Stimulated activated CD4-positive, alpha-beta T cell treated with anti-CD3 and anti-CD28 coated beads, Interleukin-1b, Interleukin-23, amount 100 ng/mL, for 24 hours (primary cell): ENCODE data around the gene PGRMC2.
A peak's percentile ranks its signal among the peaks of the same experiment; 100 is the strongest.

Experiments
- DNase-seq, 4 experiments: peaks; one replicate each; pipeline ENCODE4 v3.0.0-alpha.2; 2020; ENCODE audit warnings: low read depth in 4 of 4, low spot score in 1 of 4

PGRMC2 gene, protein sequence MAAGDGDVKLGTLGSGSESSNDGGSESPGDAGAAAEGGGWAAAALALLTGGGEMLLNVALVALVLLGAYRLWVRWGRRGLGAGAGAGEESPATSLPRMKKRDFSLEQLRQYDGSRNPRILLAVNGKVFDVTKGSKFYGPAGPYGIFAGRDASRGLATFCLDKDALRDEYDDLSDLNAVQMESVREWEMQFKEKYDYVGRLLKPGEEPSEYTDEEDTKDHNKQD

DNA sequence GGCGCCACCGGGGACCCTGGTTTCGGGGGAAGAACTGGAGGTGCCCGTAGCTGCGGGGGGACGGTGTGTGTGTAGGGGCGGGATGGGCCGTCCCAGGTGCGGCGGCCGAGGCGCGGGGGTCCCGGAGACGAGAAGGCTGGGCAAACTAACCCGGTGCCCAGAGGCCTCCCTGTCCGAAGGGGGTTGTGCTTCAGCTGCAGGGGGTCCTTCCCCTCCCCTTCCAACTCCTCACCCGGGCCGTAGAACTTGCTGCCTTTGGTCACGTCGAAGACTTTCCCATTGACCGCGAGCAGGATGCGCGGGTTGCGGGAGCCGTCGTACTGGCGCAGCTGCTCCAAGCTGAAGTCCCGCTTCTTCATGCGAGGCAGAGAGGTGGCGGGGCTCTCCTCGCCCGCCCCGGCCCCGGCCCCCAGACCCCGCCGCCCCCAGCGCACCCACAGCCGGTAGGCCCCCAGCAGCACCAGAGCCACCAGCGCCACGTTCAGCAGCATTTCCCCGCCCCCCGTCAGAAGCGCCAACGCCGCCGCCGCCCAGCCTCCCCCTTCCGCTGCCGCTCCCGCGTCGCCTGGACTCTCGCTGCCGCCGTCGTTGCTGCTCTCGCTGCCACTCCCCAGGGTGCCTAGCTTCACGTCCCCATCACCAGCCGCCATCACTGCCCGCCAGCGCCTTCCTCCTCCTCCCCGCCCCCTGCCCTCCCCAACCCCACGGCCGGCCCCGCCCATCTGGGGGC, at the start of gene PGRMC2:
Gene PGRMC2, minus strand, starts transcription at position 673 of the 730 bp plus-strand sequence. Its CDS starts 23 bp downstream, at position 650.
- peak in 1 of 4 experiments; percentile 1 for DNase-seq

DNA sequence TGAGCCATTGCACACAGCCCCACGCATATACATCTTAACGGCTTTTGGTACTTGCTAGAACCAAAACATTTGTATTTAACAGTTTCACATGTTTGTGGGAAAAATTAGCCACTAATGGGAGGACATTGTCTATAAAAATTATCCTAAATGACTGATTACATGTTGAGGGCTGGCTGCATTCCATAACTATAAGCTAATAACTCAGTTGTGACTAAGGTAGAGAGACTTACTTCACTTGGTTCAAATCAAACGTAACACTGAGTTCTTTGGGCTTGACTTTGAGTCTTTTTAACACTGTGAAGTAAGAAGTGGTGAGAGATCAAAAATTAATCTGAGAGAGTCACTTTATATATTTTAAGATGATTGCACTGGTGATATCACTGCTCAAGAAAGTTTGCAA, 47.9 kb upstream of the PGRMC2 start:
- no peak for DNase-seq

DNA sequence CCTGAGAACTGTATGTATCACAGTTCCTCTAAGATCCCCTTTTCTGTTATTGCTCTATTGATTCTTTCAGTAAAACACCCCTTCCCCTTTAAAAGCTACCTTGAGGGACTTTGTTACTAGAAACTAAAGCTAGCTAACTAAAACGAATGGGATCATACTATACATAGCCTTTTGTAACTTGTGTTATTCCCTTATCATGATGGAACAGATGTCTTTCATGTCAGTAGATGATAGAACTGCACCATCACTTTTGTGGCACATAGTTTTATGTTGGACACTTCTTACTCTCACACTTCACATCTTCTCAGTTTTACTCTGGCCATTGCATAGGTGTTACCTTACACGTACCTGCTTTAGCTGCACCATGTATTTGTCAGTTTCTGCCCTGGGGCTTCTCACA, 46.6 kb upstream of the PGRMC2 start:
- no peak for DNase-seq

DNA sequence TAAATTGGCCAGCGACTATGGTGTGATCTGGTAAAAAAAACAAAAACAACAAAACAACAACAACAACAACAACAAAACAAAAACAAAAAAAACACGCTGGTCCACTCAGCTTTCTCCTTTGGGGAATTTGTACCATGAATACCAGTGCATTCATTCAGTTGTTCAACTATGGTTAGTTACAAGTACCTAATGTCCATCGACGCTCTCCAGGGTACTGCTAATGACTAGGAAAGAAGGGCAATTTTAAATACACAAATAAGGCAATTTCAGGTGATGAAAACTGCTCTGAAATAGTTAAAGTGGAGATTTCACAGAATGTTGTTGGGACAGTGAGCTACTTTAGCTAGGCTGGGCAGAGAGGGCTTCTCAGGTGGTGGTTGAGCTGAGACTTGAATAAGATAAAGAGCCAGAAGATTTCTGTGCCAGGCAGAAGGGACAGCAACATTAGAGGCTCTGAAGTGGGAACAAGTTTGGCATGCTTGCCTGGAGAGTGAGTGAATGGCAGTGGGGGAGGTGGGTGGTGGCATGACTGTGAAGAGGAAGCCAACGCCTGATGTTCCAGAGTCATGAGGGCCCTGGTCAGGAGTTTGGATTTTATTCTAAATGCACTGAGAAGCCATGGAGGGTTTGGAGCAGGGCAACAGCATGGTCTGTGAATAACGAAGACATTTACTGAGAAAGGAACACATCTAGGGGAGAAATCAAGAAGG, 45.9 kb upstream of the PGRMC2 start:
- DNase-seq, result no peak

DNA sequence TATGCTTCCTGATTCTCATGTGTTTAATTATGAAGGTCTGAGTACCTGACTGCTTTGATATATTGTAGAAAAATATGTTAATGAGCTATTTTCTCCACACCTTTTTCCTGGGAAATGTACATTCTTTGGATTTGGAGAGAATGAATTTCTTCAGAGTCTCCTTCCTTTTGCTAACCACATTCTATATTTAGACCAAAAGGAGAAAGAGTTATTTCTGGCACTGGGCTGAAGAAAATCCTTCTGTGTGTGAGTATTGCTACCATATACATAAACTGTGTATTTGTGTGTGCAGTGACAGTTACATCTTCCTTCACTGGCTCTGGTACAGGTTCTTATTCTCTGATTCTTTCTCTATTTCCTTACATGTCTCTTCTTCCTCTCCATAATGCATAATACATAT, 44.5 kb upstream of the PGRMC2 start:
- DNase-seq, result no peak

DNA sequence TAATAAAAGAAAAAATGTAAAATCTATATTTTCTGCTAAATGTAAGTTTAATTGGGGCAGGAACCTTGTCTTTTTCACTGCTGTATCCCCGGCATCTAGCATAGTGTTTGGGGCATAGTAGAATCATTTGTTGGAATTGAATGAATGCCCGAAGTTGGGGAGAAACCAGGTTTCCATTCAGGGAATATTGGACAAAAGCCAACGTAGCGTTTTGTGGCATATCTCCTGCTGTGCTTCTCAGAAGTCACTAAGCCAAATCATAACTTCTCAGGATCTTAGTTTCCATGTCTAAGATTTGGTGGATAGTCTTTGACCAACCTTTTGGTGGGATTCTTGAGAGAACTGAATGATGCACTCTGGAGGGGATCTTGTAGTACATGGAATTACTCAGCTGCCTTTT, 42.0 kb upstream of the PGRMC2 start:
- no peak for DNase-seq

DNA sequence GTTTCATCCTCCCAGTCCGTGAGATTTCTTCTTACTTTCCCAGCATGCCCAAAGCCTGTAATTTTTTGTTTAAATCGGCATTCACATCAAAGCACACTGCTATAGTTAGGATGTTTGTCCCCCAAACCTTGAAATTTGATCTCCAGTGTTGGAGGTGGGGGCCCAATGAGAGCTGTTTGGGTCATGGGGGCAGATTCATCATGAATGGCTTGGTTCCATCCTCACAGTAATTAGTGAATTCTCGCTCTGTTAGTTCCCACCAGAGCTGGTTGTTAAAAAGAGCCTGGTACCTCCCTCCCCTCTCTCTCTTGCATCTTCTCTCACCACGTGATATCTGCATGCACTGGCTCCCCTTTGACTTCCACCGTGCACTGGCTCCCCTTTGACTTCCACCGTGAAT, 40.5 kb upstream of the PGRMC2 start:
- DNase-seq, result no peak

DNA sequence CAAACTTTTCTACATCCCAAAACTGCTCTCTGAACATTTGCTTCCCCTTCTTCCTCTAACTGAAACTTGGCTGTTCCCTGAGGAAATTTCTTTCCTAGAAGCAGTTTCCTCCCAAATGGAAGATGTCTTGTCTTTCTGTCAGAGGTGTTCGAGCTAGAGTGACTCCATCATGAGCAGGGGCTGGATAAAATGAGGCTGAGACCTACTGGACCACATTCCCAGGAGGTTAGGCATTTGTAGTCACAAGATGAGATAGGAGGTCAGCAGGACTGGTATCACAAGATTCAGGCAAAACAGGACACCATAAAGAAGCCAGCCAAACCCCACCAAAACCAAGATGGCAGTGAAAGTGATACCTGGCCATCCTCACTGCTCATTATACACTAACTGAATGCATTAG, 35.8 kb upstream of the PGRMC2 start:
- no peak for DNase-seq

DNA sequence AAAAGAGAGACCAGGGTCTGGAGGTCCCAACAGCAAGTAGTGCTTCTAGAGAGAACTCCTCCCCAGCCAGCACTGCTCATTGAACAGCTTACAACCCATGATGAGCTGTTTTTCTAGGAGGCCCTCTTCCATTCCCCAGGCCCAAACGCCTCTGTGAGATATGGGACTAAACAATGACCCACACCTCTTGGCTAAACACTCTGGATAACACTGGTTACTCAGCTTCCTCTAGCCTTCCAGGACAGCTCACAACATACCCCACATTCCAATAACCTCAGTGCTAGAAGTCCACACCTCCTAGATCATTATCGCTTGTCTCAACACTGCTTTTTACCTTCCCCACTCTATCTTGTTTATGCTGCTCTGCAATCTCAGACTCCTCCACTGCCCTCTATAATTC, 35.4 kb upstream of the PGRMC2 start:
- DNase-seq, result no peak

DNA sequence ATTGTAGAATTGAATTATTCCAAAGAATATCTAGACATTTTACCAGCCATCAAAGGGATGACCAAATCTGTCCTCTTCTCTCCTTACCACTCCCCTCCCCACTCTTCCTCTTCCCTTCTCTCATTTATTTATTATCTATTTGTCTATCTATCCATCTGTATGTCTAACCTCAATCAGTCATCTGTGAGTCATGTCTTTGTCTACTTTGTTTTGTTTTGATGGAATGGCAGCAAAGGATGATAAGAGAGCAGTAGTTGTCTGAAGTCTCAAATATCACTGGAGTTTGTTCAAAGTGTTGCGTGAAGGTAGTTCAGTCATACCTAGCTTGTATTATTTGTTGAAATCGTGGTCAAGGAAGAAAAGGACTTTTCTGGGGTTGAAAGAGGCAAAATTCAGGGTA, 34.7 kb upstream of the PGRMC2 start:
- DNase-seq, result no peak

DNA sequence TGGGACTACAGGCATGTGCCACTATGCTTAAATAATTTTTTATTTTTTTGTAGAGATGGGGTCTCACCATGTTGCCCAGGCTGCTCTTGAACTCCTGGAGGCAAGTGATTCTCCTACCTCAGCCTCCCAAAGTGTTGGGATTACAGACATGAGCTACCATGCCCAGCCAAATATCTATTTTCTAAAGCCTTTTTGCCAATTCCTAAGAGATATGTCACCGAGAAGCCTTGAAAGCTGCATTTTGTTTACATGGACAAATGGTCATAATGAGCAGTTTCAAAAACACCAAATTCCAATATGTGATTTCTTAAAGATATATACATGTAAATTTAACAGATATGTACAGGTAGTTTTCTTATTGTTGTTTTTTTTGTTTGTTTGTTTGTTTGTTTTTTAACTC, 33.0 kb upstream of the PGRMC2 start:
- DNase-seq, result no peak

DNA sequence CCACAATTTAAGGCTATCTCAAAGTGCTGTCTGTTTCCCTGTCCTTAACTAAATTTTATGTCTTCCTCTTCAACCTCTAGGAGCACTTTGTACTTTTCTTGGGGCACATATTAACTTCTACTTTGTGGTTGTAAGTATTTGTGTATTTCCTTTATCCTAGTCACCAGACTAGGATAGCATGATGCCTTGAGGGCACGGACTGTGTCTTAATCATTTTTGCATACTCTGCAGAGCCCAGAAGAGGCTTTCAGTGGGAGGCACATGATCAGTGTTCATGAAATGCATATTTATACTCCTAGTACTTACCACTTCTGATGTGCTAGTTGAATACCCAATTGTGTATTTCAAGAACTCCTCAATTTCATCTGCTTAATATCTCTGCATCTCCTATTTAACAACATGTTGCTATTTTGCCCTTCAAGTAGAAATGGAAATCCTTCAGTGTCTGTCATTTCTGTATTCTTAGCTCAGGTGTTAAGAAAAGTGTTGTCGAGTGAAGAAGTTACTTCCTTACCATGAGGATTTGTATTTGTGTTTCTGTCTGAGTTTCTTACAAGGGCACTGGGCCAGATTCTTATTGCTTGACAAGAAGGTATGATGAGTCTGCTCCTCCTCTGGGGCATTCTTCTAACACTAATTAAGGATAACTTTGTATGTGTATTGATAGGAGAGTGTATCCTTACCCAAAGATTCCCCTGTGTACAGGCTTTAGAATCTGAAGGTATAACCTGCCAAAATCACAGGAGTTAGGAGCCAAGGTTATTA, 28.3 kb upstream of the PGRMC2 start:
- DNase-seq, result no peak

DNA sequence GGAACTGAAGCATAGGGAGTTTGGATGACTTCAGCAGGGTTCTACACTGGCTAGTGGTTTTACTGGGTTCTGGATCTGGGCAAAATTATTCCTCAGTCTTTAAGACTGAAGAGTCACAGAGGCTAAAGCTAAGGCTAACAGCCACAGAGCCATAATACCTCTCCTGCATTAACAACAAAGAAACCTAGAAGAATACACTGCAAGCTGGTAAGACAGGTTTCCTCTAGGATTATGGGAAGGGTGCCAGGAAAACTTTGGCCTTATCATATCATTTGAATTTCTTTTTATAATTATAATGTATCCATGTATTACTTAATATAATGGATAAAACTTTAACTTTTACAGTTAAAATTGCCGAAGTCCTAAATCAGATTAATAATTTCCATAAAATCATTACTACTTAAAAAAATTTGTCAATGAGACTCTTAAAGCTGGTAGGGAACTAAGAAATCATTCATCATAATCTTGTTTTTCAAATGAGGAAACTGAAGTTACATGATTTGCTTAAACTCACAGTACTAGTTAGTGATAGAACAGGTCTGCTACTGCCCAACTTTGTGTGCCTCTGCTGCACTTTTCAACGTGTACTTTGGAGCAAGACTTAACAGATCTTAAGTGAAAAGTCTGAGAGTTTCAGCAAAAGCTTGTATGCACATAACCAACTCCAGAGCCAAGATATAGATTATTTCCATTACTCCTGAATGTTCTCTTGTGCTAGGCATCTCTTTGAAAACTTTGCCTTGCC, 24.2 kb upstream of the PGRMC2 start:
- no peak for DNase-seq

DNA sequence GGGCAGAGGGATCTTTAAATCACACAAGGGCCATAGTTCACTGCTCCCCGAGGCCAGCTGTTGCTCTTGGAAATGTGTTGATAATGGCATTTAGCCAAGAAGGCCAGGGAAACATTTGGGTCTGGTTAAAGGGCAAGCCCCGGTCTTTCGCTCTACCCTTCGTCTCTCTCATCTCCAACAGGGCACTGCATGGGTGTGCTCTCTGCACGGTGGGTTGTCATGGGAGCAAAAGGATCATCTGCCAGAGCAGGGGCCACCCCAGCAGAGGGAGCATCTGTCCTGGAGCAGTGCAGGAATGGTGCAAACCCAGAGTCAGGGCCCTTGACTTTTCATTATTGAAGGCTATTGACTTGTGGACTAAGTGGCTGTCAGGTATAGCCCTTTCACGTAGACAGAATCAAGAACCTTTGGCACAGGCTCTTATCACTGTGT, 22.7 kb upstream of the PGRMC2 start:
- no peak for DNase-seq

DNA sequence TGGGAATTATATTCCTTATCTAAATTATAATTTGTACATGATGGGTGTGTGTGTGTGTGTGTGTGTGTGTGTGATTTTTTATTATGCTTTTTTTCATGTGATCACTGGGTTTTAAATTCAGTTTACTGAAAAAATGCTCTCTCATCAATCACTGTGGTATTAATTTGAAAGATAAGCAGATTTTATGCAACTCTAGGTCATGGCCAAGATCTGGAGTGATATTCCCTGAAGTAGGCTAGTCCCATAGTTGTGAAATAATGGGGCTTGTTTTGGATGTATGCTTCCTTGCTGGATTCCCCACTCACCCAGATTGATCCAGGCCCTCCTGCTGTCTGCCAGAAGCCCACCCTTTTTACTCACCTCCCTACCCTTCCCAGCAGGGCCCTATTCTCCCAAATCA, 22.0 kb upstream of the PGRMC2 start:
- DNase-seq, result no peak

DNA sequence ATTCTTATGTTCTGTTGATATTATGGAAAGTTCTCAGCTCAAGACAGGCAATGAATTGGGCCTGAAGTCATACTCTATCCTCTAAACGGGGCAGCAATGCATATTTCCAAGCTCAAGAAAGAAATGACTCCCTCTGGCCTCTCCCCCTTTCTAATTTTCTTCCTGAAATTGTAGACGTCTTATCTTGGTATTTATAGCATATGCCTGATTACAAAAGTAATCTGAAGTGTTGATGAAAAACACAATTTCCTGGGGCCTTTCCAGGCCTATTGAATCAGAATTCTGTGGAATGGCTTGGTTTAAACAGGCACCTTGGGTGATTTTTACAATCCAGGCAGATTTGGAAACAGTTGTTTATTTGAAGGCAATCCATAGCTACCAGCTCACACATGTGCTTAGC, 21.4 kb upstream of the PGRMC2 start:
- DNase-seq, result no peak

DNA sequence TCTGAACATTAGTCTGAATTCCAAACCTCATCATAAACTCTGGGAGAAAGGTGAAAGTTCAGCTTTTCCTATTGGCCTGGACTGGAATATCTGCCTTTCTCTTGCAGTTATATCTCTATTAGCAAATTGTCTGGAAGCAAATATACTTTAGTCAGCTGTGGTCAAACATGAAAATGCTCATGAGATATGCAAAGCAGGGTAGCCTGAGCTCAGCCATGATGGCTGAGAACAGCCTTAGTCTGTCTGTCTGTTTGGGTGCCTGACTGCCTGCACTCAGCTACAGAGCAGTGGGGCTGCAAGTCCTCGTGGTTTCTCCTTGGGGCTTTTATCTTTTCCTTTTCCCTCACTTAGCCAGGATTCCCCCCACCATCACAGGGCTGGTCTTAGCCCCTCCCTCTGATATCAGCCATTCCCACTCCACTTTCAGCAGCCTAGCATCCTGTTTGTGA, 19.5 kb upstream of the PGRMC2 start:
- DNase-seq, result no peak

DNA sequence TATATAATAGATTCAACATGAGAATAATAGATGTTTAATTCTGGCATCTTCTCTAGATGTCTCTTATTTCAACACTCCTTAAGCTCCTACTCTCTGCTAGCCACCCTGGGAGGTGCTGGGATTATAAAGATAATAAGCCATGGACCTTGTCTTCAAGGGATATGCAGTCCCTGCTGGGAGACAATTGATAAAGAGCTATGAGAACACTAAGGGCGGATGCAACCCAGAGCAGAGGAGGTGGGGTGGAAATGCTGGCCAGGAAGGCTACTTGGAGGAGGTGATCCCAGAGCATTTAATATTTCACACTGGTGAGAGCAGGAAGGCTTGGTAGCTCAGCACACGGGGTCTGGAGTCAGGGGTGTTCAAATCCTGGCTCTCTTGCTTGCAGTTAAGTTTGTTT, 18.3 kb upstream of the PGRMC2 start:
- no peak for DNase-seq

DNA sequence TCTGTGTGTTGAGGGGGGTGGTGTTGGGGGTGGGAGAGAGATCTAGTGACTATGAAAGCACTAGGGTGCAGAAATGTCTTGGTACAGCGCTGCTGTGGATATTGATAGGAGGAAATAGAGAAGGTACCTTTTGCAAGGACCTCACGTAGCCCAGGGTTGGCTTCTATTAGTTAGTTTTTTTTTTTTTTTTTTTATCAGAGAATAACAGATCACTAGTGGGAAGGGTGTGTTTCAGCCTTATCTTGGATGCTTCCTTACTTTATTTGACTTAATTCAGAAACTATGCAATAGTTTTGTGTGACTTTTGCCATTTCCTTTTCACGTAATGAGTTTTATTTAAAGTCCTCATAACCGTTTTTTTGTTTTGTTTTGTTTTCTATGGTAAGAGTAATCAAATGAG, 16.4 kb upstream of the PGRMC2 start:
- DNase-seq, result no peak

DNA sequence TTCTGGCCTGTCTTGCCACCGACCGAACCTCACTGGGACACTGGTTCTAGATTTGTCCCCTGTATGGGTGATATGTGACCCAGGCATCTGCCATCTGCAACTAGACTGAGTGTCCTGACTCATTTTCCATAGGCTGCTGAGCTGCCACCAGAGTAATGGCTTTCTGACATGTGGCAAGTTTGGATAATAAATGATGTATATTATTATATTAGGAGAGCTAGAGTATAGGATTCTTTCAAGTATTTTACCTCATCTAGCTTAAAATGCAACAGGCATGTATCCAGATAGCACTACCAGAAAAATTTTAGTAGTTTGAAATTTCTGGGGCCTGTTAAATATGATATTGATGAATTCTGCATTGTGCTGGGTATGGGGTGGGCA, 15.8 kb upstream of the PGRMC2 start:
- no peak for DNase-seq

DNA sequence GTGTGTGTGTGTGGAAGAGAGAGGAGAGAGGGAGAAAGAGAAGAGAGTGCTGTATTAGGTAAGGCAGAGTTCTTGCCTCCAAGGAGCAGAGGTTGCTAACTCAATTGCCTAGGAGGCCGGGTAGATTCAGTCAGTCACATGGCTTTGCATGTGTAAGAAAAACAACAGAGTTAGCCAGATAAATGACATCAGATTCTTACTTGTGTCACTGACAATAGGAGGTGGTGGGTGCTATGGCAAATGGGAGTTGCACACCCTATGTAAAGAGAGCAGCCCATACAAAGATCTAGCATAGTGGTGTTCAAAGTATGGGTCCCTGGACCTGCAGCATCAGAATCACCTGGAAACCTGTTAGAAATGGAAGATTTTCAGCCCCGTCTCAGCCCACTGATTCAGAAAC, 14.4 kb upstream of the PGRMC2 start:
- no peak for DNase-seq
